ENCODE results near the gene RHBDL1.
A peak's percentile ranks its signal among the peaks of the same experiment; 100 is the strongest.

The RHBDL1 gene

GRCh38 chr16:674968-675883 is at the start of gene RHBDL1:
Gene RHBDL1 (plus strand): TSS chr16:675671. CDS start chr16:675791, 120 bp downstream.
- DNase-seq (ENCODE audit: low read depth) = no peak

GRCh38 chr16:625977-626765 is 49.3 kb upstream of the RHBDL1 start:
- no peak for DNase-seq (ENCODE audit: low read depth)

GRCh38 chr16:626787-627453 is 48.6 kb upstream of the RHBDL1 start:
- no peak for DNase-seq (ENCODE audit: low read depth)

GRCh38 chr16:627454-628239 is 47.8 kb upstream of the RHBDL1 start:
- no peak for DNase-seq (ENCODE audit: low read depth)

- DNase-seq (ENCODE audit: low read depth) = no peak
Observed at GRCh38 chr16:628321-629061, 47.0 kb upstream of the RHBDL1 start.

- DNase-seq (ENCODE audit: low read depth) = no peak
Observed at GRCh38 chr16:629185-629832, 46.2 kb upstream of the RHBDL1 start.

- DNase-seq (ENCODE audit: low read depth) = no peak
Observed at GRCh38 chr16:629833-630248, 45.6 kb upstream of the RHBDL1 start.

GRCh38 chr16:630249-630814 is 45.1 kb upstream of the RHBDL1 start:
- DNase-seq (ENCODE audit: low read depth) = no peak

GRCh38 chr16:630815-631405 is 44.6 kb upstream of the RHBDL1 start, which contains the start of gene WFIKKN1:
Gene WFIKKN1 (plus strand): TSS chr16:630985. CDS start chr16:631254, 269 bp downstream.
- DNase-seq (ENCODE audit: low read depth) = no peak

- DNase-seq (ENCODE audit: low read depth) = no peak
Observed at GRCh38 chr16:631808-632358, 43.6 kb upstream of the RHBDL1 start.

- no peak for DNase-seq (ENCODE audit: low read depth)
Observed at GRCh38 chr16:632486-633335, 42.8 kb upstream of the RHBDL1 start.

- no peak for DNase-seq (ENCODE audit: low read depth)
Observed at GRCh38 chr16:633336-634050, 42.0 kb upstream of the RHBDL1 start.

GRCh38 chr16:634051-634670 is 41.3 kb upstream of the RHBDL1 start:
- DNase-seq (ENCODE audit: low read depth) = no peak

GRCh38 chr16:634996-635395 is 40.5 kb upstream of the RHBDL1 start:
- no peak for DNase-seq (ENCODE audit: low read depth)

GRCh38 chr16:635573-636205 is 39.8 kb upstream of the RHBDL1 start:
- DNase-seq (ENCODE audit: low read depth) = no peak

GRCh38 chr16:636206-637080 is 39.0 kb upstream of the RHBDL1 start, which contains the start of gene METTL26:
Gene METTL26 (minus strand): TSS chr16:636305. CDS start chr16:636290, 15 bp downstream.
- DNase-seq (ENCODE audit: low read depth) = peak; percentile 98
